Mammary epithelial cell (primary cell): Measurements from ENCODE around the gene ASB8.

ENCODE experiments used
- CTCF ChIP-seq, 2 donors: IDR thresholded peaks in 1 of 2; conservative IDR thresholded peaks in 1 of 2; 2 replicates each; pipeline ENCODE4 v1.5.1; 2011 to 2012; ENCODE audit warnings: inconsistent platforms in 2 of 2, low read length in 2 of 2, mild to moderate bottlenecking in 2 of 2, control low read depth in 1 of 2, low read depth in 1 of 2; ENCODE audit not compliant: insufficient read depth in 1 of 2; ENCODE audit errors: extremely low read depth in 1 of 2
- EZH2 ChIP-seq: IDR thresholded peaks from 2 replicates; pipeline ENCODE4 v1.6.1; 2012; ENCODE audit warnings: low read length, inconsistent platforms, borderline replicate concordance

GRCh38 chr12:48182631-48183030 lies 25.3 kb upstream of the ASB8 start:
- TF ChIP-seq CTCF (conservative IDR thresholded peaks at IDR 0.05 in 1 of 2, IDR thresholded peaks at IDR 0.05 in 1 of 2; ENCODE audit: extremely low read depth in 1 of 2, insufficient read depth in 1 of 2, low read depth in 1 of 2, low read length in 2 of 2) (no peak), EZH2 (no peak)
